MM.1S (cell line): ENCODE results near the gene MR1.
A peak's percentile ranks its signal among the peaks of the same experiment; 100 is the strongest.

Experiments
- DNase-seq: peaks from one replicate; pipeline ENCODE4 v3.0.0-alpha.2; 2015
- H2AFZ ChIP-seq: fragments of 300-600 bp; sonication (generic); 2 replicates; pipeline ENCODE4 v1.6.0; 2016; ENCODE audit warnings: antibody characterized with exemption, low read length
- H3F3A ChIP-seq: fragments of 300-600 bp; sonication (generic); 2 replicates; pipeline ENCODE4 v1.6.1; 2016; ENCODE audit warnings: mild to moderate bottlenecking, antibody characterized with exemption, low read length, moderate library complexity, mixed read lengths; ENCODE audit not compliant: insufficient read depth
- H3K27ac ChIP-seq: fragments of 300-600 bp; sonication (generic); 2 replicates; pipeline ENCODE4 v1.5.1; 2016; ENCODE audit warnings: mild to moderate bottlenecking, low read length
- H3K27me3 ChIP-seq: fragments of 300-600 bp; sonication (generic); replicated peaks from 2 replicates; pipeline ENCODE4 v1.6.0; 2016; ENCODE audit warnings: low read length; ENCODE audit not compliant: insufficient read depth
- H3K36me3 ChIP-seq: fragments of 300-600 bp; sonication (generic); replicated peaks from 2 replicates; pipeline ENCODE4 v1.6.1; 2016; ENCODE audit warnings: mild to moderate bottlenecking, low read length, mixed read lengths; ENCODE audit not compliant: insufficient read depth
- H3K4me1 ChIP-seq: fragments of 300-600 bp; sonication (generic); 2 replicates; pipeline ENCODE4 v1.6.1; 2016; ENCODE audit warnings: low read length, mixed read lengths
- H3K4me2 ChIP-seq: fragments of 300-600 bp; sonication (generic); 2 replicates; pipeline ENCODE4 v1.6.0; 2016; ENCODE audit warnings: low read depth, low read length
- H3K4me3 ChIP-seq: fragments of 300-600 bp; sonication (generic); 2 replicates; pipeline ENCODE4 v1.5.1; 2016; ENCODE audit warnings: low read length, mixed read lengths
- H3K79me2 ChIP-seq: fragments of 300-600 bp; sonication (generic); 2 replicates; pipeline ENCODE4 v1.6.1; 2016; ENCODE audit warnings: mixed run types, low read length, mixed read lengths
- H3K9ac ChIP-seq: fragments of 300-600 bp; sonication (generic); 2 replicates; pipeline ENCODE4 v1.6.1; 2016; ENCODE audit warnings: low read length, mixed read lengths
- H3K9me2 ChIP-seq: fragments of 300-600 bp; sonication (generic); replicated peaks from 2 replicates; pipeline ENCODE4 v1.6.1; 2016; ENCODE audit warnings: mild to moderate bottlenecking, low read length, mixed read lengths; ENCODE audit not compliant: insufficient read depth
- H3K9me3 ChIP-seq: fragments of 300-600 bp; sonication (generic); replicated peaks from 2 replicates; pipeline ENCODE4 v1.6.1; 2016; ENCODE audit warnings: mild to moderate bottlenecking, low read length, mixed read lengths; ENCODE audit not compliant: insufficient read depth
- H4K20me1 ChIP-seq: fragments of 300-600 bp; sonication (generic); 2 replicates; pipeline ENCODE4 v1.6.1; 2016; ENCODE audit warnings: mild to moderate bottlenecking, low read length, moderate library complexity, mixed read lengths; ENCODE audit not compliant: insufficient read depth
- EZH2 ChIP-seq: fragments of 300-600 bp; sonication (generic); optimal IDR thresholded peaks from 2 replicates; pipeline ENCODE3; 2017; ENCODE audit warnings: low read depth, mild to moderate bottlenecking, antibody characterized with exemption, low read length, mixed read lengths
- EZH2phosphoT487 ChIP-seq: fragments of 300-600 bp; sonication (generic); IDR thresholded peaks from 2 replicates; pipeline ENCODE4 v1.6.1; 2018; ENCODE audit warnings: antibody characterized with exemption, low read length
- TF ChIP-seq, protein P1 (sequence below): fragments of 300-600 bp; sonication (generic); IDR thresholded peaks from 2 replicates; pipeline ENCODE4 v1.5.1; 2016; ENCODE audit warnings: antibody characterized with exemption, low read length, mixed read lengths

The MR1 gene

DNA sequence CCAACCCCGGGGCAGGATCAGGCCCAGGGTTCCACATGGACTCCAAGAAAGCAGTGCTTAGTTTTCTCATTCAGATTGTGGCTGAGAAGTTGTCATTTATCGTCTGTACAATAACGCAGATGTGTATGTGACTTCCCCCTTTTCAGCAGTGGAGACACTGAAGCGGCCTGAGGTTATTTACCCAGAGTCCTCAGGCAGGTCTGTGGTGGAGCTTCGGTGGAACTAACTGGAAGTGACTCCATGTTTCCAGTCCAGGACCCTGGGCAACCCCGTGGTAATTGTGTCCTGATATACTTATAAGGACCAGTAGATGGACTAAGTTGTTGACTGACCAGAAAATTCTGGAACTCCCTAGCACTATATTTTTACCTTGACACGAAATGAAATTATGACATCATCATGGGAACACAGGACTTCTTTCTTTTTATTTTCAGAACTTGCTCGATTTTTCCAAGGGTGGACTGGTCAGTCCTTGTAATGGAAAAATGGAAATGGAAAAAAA lies 53.7 kb downstream of the MR1 start:
- H3K36me3 ChIP-seq, result no peaks in the 10 kb centered on the region
- 0 out of 2 replicates have a peak overlapping the region, but pooled peaks have one; percentile 79 for H2AFZ ChIP-seq
- no peak overlapping the region for H3K27ac ChIP-seq
- no peaks in the 10 kb centered on the region for H3K9me3 ChIP-seq
- no peaks in the 10 kb centered on the region for H3K27me3 ChIP-seq
- no peak overlapping the region for H3K9ac ChIP-seq
- peaks cover 23% of the 10 kb centered on the region for H3K4me1 ChIP-seq
- peak overlapping the region; percentile 81 for H3K4me2 ChIP-seq
- H3K9me2 ChIP-seq, result no peaks in the 10 kb centered on the region
- no peak for TF ChIP-seq EZH2
- TF ChIP-seq, protein P1, sequence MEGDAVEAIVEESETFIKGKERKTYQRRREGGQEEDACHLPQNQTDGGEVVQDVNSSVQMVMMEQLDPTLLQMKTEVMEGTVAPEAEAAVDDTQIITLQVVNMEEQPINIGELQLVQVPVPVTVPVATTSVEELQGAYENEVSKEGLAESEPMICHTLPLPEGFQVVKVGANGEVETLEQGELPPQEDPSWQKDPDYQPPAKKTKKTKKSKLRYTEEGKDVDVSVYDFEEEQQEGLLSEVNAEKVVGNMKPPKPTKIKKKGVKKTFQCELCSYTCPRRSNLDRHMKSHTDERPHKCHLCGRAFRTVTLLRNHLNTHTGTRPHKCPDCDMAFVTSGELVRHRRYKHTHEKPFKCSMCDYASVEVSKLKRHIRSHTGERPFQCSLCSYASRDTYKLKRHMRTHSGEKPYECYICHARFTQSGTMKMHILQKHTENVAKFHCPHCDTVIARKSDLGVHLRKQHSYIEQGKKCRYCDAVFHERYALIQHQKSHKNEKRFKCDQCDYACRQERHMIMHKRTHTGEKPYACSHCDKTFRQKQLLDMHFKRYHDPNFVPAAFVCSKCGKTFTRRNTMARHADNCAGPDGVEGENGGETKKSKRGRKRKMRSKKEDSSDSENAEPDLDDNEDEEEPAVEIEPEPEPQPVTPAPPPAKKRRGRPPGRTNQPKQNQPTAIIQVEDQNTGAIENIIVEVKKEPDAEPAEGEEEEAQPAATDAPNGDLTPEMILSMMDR, result no peak
- 0 out of 2 replicates have a peak, but pooled peaks cover under 1% of the 10 kb centered on the region for H4K20me1 ChIP-seq
- H3F3A ChIP-seq, result peaks cover 15% of the 10 kb centered on the region
- H3K79me2 ChIP-seq, result peaks cover 36% of the 10 kb centered on the region
- peak; percentile 30 for DNase-seq
- H3K4me3 ChIP-seq, result peak overlapping the region; percentile 85; the same call in 1 of the 2 replicates

DNA sequence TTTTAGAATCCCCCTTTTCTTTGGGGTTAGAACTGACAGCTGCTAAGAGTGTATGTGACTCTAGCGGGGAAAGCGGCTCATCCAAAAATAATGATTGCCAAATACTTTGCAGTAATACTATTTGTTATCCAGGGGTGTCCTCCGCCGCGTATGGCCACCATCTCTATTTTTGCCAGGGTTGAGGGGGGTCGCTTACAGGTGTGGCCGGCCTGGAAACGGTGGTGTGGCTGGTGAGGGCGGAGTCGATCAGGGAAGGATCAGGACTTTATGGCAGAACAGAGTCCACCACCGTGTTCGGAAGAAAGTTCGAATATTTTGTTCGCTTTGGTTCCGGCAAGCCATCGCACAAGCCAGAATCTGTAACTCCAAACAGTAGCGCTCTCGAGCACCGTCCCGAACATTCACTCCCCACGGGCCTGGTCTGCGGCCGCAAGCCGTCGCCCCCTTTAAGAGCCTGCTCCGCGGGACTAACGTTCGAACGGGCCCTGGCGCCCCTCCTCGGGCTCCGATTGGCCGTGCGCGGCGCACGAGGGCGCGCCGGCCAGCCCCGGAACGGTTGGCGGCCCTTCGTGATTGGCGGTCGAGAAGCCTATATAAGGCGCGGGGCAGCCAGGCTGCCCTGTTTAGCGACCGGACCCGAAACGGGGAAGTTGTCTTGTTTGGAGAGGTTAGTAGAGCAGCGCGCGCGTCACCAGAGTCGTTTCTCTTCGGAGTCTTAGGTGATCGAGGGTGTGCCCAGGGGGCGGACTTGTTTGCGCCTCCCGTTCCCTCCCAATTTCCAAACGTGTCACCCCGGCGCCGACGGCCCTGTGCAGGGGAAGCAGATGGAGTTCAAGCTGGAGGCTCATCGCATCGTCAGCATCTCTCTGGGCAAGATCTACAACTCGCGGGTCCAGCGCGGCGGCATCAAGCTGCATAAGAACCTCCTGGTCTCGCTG lies 54.6 kb downstream of the MR1 start, which contains the start of gene IER5:
IER5 (plus strand) TSS at position 622 of the 938 bp plus-strand sequence; CDS start at position 825, 203 bp downstream.
- Histone ChIP-seq H3K4me1 (peaks cover 23% of the 10 kb centered on the region), H3K9me2 (no peaks in the 10 kb centered on the region), H3K79me2 (peaks cover 45% of the 10 kb centered on the region), H3K36me3 (no peaks in the 10 kb centered on the region), H3K4me3 (peak within 1 kb of the TSS; percentile 94), H3K9me3 (no peaks in the 10 kb centered on the region), H3K4me2 (peak within 1 kb of the TSS; percentile 88), H3F3A (peaks cover 15% of the 10 kb centered on the region), H2AFZ (peak within 1 kb of the TSS; percentile 79), H4K20me1 (0 out of 2 replicates have a peak, but pooled peaks cover 7% of the 10 kb centered on the region), H3K27me3 (no peaks in the 10 kb centered on the region), H3K27ac (peak within 1 kb of the TSS; percentile 77), H3K9ac (peak within 1 kb of the TSS; percentile 79)
- DNase-seq, result peak; percentile 98
- TF ChIP-seq EZH2phosphoT487 (no peak), EZH2 (no peak)
- TF ChIP-seq, protein P1, result no peak

DNA sequence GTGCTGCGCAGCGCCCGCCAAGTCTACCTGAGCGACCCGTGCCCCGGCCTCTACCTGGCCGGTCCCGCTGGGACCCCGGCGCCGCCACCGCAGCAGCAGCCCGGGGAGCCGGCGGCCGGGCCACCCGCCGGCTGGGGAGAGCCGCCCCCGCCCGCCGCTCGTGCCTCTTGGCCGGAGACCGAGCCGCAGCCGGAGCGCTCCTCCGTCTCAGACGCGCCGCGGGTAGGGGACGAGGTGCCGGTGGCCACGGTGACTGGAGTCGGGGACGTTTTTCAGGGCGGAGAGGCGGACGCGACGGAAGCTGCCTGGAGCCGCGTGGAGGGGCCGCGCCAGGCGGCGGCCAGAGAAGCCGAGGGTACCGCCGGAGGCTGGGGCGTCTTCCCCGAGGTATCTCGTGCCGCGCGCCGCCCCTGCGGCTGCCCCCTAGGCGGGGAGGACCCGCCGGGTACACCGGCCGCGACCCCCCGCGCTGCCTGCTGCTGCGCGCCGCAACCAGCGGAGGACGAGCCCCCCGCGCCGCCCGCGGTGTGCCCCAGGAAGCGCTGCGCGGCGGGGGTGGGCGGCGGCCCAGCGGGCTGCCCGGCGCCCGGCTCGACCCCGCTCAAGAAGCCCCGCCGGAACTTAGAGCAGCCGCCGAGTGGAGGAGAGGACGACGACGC lies 55.4 kb downstream of the MR1 start:
- H3K9me3 ChIP-seq, result no peaks in the 10 kb centered on the region
- 0 out of 2 replicates have a peak, but pooled peaks cover 7% of the 10 kb centered on the region for H4K20me1 ChIP-seq
- no peaks in the 10 kb centered on the region for H3K9me2 ChIP-seq
- no peaks in the 10 kb centered on the region for H3K27me3 ChIP-seq
- peak overlapping the region; percentile 77 for H3K27ac ChIP-seq
- peak overlapping the region; percentile 53; the same call in 1 of the 2 replicates for H2AFZ ChIP-seq
- no peaks in the 10 kb centered on the region for H3K36me3 ChIP-seq
- DNase-seq, result peak; percentile 53
- H3K79me2 ChIP-seq, result peaks cover 45% of the 10 kb centered on the region
- H3K4me2 ChIP-seq, result peak overlapping the region; percentile 88
- H3K4me3 ChIP-seq, result peak overlapping the region; percentile 94
- H3K9ac ChIP-seq, result peak overlapping the region; percentile 79
- TF ChIP-seq, protein P1, result no peak
- TF ChIP-seq EZH2, result no peak
- TF ChIP-seq EZH2phosphoT487, result no peak
- peaks cover 15% of the 10 kb centered on the region for H3F3A ChIP-seq
- H3K4me1 ChIP-seq, result peaks cover 23% of the 10 kb centered on the region
